Right renal pelvis (tissue), 4 donors: ENCODE results near the gene BMP2K. TPM values are rescaled to one million over a fixed set of nuclear protein-coding genes. Genes with fewer than 3 reads are reported as not detected.
A peak's percentile ranks its signal among the peaks of the same experiment; 100 is the strongest.

Experiments used
- DNase-seq, 4 donors: peaks; one replicate each; pipeline ENCODE4 v3.0.0-alpha.2; 2013; ENCODE audit warnings: low read depth in 4 of 4, low spot score in 3 of 4, missing footprints in 1 of 4
- polyA plus RNA-seq, 4 donors: library from polyadenylated mRNA; unstranded; fragments of 120-200 nt; gene quantifications; one replicate each; pipeline ENCODE4 v1.2.1, GENCODE V29; 2013; ENCODE audit not compliant: insufficient read length in 4 of 4

BMP2K gene
- polyA plus RNA-seq, result 10 to 100 TPM; 20.5 to 31.9 (median 27.4) TPM

DNA sequence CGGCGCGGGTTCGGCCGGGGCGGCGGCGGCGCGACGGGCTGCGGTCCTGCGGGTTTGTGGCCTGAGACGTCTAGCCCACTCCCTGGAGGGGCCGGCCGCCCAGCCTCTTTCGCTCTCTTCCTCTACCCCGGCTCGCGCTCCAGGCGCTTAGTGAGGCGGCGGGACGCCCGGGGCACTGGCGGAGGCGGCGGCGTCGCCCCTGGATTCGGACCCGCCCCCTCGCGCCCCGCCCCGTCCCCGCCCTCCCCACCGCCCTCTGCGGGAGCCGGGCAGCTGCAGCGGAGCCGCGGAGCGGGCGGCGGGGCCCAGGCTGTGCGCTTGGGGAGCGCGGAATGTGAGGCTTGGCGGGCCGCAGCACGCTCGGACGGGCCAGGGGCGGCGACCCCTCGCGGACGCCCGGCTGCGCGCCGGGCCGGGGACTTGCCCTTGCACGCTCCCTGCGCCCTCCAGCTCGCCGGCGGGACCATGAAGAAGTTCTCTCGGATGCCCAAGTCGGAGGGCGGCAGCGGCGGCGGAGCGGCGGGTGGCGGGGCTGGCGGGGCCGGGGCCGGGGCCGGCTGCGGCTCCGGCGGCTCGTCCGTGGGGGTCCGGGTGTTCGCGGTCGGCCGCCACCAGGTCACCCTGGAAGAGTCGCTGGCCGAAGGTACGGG lies at the start of gene BMP2K:
BMP2K (plus strand) TSS at position 272 of the 650 bp plus-strand sequence; CDS start at position 466, 194 bp downstream.
- peak; percentile 61 to 73 (median 69) for DNase-seq

DNA sequence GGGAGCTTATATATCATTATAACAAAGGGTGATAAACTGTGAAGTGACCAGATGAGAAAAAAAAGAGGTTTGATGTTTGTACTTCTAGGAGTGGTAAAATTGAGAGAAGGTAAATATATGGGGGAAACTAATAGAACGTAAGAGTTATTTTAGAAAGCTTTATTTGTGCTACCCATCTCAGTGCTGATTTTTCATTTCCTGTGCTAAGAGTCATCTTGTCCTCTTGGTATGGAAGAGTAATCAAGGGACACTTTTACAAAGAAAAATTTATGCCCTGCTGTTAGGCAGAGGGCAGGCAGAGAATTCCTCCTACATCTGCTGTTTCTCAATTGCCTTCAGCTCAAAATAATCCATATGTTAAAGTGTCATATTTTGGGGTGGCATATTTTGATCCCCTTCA lies 49.6 kb upstream of the BMP2K start:
- DNase-seq, result no peak

DNA sequence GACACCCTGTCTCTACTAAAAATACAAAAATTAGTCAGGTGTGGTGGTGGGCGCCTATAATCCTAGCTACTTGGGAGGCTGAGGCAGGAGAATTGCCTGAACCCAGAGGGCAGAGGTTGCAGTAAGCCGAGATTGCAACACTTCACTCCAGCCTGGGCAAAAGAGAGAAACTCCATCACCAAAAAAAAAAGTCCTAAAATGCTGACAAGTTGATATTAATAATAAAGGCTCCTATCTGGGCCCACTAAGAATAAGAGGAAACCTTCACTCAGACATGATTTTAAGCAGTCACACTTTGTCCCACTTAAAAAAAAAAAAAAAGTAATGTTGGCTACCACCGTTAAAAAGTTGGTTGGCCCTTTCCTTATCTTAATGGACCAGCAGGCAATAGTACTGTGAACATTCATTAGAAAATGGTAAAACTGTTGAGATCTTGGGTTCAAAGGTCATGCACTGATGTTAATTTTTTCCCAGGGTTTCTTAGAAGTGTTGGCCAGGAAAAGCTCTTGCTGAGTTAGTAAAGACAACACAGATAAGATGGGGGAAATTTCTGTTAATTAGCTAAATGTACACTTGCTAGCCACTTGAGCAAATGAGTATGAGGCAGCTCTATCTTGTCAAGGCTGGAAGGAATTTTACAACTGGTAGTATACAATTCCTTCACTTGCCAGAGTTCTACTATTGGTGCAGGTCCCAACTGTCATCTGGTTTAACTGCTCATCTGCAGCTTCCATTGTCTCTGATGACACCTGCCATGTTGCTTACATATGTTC lies 43.6 kb upstream of the BMP2K start:
- no peak for DNase-seq

DNA sequence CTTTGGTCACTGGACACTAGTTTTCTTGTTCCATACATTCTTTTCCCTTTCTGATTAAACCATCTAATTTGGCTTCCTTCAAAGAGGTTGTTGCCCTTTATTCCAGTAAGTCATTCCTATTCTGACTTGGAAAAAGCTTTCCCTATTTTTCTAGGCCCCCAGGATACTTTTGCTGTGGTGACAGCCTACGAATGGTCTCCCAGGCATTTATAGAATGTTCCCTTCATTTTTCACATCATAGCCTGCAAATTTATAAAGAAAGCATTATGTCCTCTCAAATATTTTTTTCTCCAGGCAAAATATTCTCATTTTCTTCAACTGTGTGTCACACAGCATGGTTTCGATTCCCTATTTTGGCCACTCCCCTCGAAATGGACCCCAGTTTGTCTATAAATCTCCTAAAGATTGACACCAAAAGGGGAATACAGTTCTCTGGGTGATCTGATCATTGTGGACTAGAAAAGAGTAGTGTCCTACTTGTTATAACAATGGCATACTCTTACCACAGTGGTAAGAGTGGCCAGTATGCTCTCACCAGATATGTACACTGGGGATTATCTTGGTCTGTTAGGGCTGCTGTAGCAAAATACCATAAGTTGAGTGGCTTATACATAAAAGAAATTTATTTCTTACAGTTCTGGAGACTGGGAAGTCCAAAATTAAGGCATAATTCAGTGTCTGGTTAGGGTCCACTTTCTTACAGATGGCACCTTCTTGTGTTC lies 41.5 kb upstream of the BMP2K start:
- no peak for DNase-seq

DNA sequence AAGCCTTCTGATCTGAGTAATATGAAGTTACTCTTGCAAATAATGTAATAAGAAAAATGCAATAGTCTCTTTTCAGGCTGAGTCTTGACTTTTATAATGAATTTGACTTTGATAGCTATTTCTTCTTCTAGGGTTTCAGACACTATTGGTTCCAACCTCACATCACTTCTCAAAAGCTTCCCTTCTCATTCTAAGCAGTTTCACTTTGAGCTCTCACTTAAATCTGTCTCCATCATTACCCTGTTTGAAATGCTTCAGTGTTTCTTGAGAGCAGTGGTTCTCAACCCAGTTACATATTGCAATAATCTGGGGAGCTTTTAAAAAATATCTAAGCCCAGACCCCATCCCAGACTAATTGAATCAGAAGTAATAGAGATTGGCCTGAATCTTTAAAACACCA lies 40.5 kb upstream of the BMP2K start:
- no peak for DNase-seq

DNA sequence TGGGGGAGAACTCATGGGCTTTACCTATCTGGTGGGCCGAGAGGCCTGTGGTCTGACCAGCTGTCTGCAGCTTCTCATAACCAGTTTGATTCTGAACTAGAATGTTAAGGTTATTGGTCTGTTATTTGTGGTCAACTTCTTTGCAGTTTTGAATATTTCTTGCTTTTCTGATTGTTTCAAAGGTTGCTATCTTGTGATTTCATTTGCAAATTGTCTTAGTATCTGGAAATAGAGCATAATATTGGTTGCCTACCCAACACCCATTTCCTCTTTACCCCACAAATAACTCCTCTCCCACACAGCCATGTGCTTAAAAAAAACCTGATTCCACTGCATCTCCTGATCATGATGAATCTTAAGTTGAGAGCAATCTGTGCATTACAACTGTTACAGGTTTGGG lies 39.1 kb upstream of the BMP2K start:
- no peak for DNase-seq

DNA sequence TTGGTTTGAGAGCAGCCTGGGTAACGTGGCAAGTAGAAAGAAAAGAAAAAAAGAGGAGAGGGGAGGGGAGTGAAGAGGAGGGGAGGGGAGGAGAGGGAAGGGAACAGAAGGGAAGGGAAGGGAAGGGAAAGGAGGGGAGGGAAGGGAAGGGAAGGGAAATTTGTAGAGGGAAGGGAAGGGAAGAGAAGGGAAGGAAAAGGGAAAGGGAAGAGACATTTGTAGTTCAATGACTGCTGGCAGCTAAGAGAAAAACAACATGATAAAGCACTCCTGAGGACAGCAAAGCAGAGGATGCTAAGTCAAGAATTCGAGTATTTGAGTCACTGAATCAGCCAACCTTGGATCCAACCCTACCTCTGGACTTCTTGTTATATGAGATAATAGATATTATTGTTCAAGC lies 38.2 kb upstream of the BMP2K start:
- no peak for DNase-seq

DNA sequence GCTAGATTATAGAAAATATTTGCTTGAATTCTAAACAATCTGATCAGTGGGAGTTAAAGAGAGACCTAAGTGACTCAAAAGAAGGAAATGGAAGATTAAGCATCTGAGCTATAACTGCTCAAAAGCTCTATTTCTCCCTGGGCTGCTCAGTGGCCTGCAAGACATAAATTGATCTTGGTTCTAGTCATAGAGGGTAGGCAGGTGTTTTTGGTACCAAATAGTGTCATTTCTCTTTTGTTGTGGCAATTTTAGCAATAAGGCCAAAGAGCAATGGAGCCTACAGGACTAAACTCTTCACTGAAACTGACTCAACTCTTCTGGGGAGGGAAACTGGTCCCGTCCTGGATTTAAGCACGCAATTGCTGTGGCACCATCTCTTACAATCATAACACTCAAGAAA lies 33.9 kb upstream of the BMP2K start:
- no peak for DNase-seq

DNA sequence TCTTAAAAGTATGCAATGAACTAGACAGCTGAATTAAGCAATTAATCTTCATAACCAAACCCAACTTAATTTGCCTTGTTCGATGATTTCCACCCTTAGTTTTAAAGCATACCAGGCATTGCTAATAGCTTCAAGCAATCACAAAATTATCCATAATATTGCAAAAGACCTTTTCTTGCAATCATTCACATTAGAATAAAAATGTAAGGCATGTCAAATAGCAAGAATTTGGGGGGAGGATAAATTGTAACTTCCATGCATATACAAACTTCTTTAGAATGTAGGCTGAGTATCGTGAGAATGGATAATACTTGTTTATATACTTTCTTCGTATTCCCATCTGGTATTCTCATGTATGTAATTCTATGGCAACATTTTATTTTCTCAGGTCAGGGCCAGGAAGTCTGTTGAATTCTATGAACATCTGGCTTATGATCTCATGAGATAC lies 28.7 kb upstream of the BMP2K start:
- DNase-seq, result no peak

DNA sequence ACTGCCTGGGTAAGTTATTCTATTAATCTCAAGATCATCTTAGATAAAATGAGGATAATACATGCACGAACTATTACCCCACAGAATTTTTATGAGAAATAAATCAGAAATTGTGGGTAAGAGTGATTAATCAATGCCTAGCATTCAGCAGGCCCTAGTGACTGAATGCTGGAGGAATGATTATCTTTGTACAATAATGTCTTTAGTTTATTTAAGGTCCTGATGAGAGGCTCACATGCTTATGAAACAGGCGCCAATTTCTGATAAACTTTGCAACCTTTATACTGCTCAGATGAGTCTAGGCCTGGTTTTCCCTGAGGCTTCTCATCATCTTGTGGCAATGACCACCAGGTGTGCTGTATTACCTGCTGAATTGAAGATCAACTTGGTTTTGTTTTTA lies 27.8 kb upstream of the BMP2K start:
- no peak for DNase-seq

DNA sequence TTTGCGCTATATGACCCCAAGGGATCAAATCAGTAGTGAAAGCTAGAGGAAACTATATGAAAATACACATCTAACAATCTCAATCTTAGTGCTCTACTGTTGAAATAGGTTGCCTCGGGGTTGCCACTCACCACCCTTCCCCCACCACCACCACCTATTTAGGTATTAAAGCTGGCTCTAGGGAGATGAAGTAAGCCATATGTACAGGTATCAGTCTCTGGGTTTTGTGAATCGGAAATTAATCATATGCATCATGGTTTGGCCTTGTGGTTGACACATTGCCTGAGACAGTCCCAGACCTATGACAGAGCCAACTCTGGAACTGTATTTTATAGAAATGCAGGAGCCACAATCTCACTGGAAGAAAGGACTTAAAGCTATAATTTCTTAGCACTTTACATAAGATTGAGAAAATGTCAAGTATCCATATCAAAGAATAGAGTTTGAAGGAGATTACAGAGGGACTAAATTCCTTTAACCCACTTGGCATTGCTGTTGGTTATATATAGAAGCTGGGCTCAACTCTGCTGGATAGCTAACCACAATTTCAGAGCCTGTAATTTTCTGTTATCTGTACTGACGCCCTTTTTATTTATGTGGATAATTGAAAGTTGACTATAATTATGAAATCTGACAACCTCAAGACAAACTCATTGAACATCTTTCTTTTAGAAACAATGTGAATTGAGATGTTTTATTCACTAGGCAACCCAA lies 26.7 kb upstream of the BMP2K start:
- DNase-seq, result no peak

DNA sequence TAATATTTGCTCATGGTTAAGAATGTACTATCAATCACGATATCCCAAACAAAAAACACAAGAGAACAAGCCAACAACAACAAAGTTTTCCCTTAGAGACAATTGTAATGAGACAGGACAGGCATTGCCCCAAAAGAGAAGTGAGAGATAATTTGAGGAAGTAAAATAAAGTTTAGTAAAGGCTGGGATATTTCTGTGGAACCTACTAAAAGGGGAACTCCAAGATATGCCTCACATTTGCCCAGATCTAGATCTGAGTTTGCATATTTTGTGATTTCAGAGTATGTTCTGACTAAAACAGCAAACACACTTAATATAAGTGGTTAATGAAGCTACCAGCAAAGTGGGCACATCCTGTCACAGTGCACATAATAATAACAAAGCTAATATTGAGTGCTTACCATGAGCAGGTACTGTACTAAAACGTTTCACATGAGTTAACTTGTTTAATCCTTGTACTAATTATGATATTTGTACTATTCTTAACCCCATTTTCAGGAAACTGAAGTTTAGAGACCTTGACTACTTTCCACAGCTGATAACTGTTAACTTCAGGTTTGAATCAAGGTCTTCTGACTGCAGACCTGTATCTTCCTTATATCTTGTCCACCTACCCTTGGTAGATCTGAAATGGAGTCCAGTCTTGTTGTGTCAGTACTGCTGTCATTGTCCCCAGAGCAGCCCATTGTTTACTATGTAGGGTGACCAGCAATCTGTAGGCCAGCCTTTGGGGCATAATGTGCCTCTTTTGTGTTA lies 26.0 kb upstream of the BMP2K start:
- DNase-seq, result no peak

DNA sequence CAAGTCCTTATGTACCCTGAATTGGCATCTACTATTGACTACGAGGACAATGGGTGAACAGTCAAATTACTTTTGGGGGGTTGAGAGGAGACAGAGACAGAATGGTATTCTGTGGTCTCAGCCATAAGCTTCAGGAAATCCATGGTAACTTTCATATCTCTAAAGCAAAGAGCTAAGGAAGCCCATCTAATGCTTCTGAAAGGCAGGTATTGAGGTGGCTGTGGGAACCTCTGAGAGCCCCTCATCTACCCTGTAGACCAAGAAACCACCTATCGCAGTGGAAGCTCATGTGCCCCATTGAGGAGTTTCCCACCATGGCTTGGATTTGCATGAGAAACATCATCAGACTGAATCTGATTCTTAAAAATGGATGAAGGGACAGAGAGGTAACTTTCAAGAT lies 23.1 kb upstream of the BMP2K start:
- DNase-seq, result no peak

DNA sequence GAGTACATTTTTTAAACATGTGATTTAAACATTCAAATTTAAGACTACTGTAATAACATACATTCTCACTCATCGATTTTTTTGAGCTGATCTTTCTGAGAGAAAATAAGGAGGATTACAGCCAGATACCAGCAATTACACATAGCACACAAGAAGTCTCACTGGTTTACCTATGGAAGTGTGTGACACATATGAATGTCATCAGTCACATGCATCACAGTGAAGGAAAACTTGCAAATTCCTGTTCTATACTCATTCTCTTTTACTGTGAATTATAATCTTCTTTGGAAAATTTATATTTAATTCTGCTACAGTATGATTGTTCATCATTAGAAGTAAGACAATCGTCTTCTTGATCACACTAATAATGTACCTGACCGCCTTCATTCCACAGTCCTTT lies 21.3 kb upstream of the BMP2K start:
- no peak for DNase-seq

DNA sequence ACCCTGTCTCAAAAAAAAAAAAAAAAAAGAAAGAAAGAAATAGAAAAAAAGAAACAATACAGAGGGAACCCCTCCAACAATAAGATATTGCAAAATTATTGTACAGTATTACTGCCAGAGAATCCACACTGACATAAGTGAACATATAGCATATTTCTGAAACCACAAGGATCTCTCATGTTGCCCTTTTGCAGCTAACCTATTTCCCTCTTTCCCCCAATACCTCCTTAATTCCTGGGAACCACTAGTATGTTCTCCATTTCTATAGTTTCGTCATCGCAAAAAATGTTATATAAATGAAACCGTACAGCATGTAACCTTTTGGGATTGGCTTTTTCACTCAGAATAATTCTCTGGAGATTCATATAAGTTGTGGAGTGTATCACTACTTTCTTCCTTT lies 20.0 kb upstream of the BMP2K start:
- DNase-seq, result no peak

DNA sequence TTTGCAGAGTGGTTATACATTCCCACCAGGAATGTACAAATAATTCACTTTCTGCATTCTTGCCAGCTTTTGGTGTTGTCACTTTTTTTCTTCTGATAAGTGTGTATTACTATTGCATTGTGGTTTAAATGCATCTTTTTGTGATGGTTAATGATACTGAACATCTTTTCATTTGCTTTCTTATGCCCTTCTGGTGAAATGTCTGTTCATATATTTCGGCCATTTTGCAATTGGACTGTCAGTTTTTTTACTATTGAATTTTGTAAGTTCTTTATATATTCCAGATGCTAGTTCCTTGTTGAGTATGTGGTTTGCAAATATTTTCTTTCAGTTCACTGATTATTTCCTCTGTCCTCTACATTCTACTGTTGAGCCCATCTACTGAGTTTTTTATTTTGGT lies 19.4 kb upstream of the BMP2K start:
- no peak for DNase-seq

DNA sequence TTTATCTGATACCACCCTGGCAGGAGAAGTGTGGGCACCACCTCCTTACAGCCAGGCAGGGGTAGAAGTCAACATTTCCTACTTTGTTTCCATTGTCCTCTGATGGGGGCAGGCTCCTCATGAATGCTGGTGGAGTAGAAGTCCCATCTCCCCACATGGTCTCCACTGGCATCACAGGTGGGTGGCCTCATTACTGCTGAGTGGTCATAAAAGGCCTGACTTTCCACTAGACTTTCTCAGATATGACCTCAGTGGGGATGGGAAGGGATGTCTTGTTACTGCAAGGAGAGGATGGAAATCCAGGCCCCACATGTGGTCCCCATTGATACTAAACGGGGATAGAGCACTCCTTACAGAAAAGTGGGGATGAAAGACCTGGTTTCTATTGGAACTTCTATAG lies 18.6 kb upstream of the BMP2K start:
- DNase-seq, result no peak

DNA sequence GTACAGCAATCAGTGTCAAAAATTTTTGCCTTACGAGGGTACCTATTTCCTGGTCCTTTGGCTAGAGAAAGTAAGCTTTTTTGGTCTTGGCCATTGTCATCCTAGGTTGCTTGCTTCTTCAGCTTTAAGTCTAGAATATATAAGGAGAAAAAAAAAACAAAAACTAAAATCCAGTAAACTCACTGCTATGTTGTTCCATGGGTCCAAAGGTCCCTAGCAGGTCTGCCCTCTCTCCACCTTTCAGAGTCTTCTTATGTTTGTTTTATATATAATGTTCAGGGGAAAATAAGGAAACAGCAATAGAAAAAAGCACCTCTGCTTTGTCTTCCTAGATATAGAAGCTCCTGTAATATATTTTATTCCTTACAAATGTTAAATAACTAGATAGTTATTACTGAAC lies 18.1 kb upstream of the BMP2K start:
- DNase-seq, result no peak

DNA sequence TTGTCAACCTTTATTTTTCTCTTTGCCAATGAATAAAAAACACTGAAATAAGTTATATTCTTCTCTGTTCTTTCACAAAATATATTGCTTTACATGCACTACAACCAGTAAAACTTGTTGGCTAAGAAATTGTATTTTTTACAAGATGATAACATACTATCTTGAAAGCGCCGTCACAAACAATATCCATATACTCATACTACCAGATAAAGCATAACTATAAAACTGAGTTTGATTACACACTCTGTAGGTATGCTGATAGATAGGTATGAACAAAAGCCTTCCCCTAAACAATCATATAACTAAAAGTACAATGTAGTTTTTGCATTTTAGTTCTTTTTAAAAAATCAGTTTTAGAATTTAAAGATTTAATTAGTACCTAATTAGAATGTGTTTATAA lies 13.6 kb upstream of the BMP2K start:
- no peak for DNase-seq

DNA sequence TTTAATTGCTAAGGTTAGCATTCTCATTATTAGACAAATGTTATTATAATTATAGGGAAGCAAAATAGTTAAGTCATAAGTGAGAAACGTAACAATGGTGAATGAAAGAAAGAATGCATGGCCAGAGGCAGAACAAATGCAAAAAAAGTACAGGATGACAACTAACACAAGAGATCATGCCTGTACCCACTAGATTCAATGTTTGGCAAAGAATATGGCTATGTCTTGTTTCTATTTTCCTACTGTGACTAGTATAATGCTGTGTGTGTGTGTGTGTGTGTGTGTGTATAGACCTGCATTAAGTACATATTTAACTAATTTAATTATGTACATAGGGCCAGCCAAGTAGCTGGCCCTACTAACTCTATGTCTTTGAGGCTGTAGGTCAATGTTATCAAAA lies 12.9 kb upstream of the BMP2K start:
- no peak for DNase-seq
